H1 (cell line): ENCODE measurements around the gene TNPO3. TPM values are rescaled to one million over a fixed set of nuclear protein-coding genes. Genes with fewer than 3 reads are reported as not detected.

ENCODE experiments used
- KDM1A ChIP-seq: fragments of 200-600, 300-600 bp; sonication (generic); IDR thresholded peaks from 2 replicates; pipeline ENCODE4 v1.7.1; 2016; ENCODE audit warnings: mild to moderate bottlenecking, low read length, borderline replicate concordance
- SUZ12 ChIP-seq: fragments of 200-600 bp; sonication (generic); IDR thresholded peaks from 2 replicates; pipeline ENCODE4 v1.6.1; 2012; ENCODE audit warnings: mild to moderate bottlenecking, inconsistent platforms, low read length, moderate library complexity, mixed read lengths
- polyA plus RNA-seq, 7 experiments: library from polyadenylated mRNA; depleted of rRNA in 3 of 7; stranded (reverse) in 5 of 7; unstranded in 2 of 7; fragments of >200 nt in 5 of 7; fragments of 200-250 nt in 2 of 7; gene quantifications; 1 replicate in 5 of 7; 2 replicates in 1 of 7; 4 replicates in 1 of 7; pipeline versions ENCODE4 v1.2.1 to v1.2.3, GENCODE V29; 2011 to 2013; ENCODE audit warnings: missing spikeins in 2 of 7, mixed read lengths in 2 of 7
- total RNA-seq: library from RNA; stranded (reverse); fragmentation: NEBNext Ultra II Directional; extraction: Animal tissue kit (Norgen Biotek cat#: 25700); gene quantifications from 2 replicates; pipeline ENCODE4 v1.2.1, GENCODE V29; 2021
- TF ChIP-seq, protein P1 (sequence below): IDR thresholded peaks from 2 replicates; pipeline ENCODE4 v1.6.1; 2012; ENCODE audit warnings: inconsistent platforms

Gene TNPO3
- total and polyA plus RNA-seq, 2 of the 8 experiments (the other 6 are each of a cell fraction or from before 2014, with no cell fraction given), result 67.6 to 99.2 TPM

- no peak for TF ChIP-seq SUZ12
- TF ChIP-seq, protein P1, sequence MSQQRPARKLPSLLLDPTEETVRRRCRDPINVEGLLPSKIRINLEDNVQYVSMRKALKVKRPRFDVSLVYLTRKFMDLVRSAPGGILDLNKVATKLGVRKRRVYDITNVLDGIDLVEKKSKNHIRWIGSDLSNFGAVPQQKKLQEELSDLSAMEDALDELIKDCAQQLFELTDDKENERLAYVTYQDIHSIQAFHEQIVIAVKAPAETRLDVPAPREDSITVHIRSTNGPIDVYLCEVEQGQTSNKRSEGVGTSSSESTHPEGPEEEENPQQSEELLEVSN, result no peak
- no peak for TF ChIP-seq KDM1A
- TF ChIP-seq, all 59 proteins: peak for 0
Measured at GRCh38 chr7:129030440-129030839, 24.5 kb downstream of the TNPO3 start (continued).
